Fibroblast of lung (primary cell): ENCODE data around the gene ZNF575.

Source experiments
- EZH2 ChIP-seq: IDR thresholded peaks from 2 replicates; pipeline ENCODE4 v1.5.1; 2012; ENCODE audit warnings: low read length, control low read depth, mild to moderate bottlenecking; ENCODE audit errors: missing control alignments
- TF ChIP-seq, protein P1 (sequence below), 2 donors: IDR thresholded peaks in 1 of 2; conservative IDR thresholded peaks in 1 of 2; 1 replicate in 1 of 2; 2 replicates in 1 of 2; pipeline ENCODE4 v1.5.1; 2011 to 2012; ENCODE audit warnings: low read length in 2 of 2, control low read depth in 1 of 2, inconsistent platforms in 1 of 2, low read depth in 1 of 2, mild to moderate bottlenecking in 1 of 2

DNA sequence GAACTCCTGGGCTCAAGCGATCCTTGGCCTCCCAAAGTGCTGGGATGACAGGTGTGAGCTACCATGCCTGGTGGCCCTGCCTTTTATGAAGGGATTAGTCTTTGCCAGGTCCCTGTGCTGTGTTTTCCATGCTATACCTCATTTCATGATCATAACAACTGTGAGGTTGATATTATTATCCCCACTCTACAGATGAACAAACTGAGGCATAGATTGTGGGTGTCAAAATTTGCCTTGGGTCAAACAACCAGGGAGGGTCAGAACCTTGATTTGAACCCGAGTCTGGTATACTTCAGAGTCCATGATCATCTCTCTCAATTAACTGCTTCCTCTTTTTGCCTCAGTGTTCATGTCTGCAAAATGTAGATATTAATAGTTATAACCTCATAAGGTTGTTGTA, 49.5 kb downstream of the ZNF575 start:
- TF ChIP-seq, protein P1, sequence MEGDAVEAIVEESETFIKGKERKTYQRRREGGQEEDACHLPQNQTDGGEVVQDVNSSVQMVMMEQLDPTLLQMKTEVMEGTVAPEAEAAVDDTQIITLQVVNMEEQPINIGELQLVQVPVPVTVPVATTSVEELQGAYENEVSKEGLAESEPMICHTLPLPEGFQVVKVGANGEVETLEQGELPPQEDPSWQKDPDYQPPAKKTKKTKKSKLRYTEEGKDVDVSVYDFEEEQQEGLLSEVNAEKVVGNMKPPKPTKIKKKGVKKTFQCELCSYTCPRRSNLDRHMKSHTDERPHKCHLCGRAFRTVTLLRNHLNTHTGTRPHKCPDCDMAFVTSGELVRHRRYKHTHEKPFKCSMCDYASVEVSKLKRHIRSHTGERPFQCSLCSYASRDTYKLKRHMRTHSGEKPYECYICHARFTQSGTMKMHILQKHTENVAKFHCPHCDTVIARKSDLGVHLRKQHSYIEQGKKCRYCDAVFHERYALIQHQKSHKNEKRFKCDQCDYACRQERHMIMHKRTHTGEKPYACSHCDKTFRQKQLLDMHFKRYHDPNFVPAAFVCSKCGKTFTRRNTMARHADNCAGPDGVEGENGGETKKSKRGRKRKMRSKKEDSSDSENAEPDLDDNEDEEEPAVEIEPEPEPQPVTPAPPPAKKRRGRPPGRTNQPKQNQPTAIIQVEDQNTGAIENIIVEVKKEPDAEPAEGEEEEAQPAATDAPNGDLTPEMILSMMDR (conservative IDR thresholded peaks at IDR 0.05 in 1 of 2, IDR thresholded peaks at IDR 0.05 in 1 of 2; ENCODE audit: low read depth in 1 of 2, low read length in 2 of 2): no peak
- no peak for TF ChIP-seq EZH2
